Adrenal gland (tissue), 12 donors: ENCODE data around the gene TMEM129. TPM values are rescaled to one million over a fixed set of nuclear protein-coding genes. Genes with fewer than 3 reads are reported as not detected.

Experiments used
- DNase-seq, 7 donors: peaks; one replicate each; pipeline ENCODE4 v3.0.0-alpha.2; 2019 to 2020
- H3K27ac ChIP-seq, 5 donors: fragments of 200-600 bp; sonication (generic) in 4 of 5; 1 replicate in 3 of 5; 2 replicates in 2 of 5; pipeline versions ENCODE4 v1.5.1 to v1.8.0; 2016 to 2020; ENCODE audit warnings: mild to moderate bottlenecking in 1 of 5
- H3K27me3 ChIP-seq: fragments of 200-600 bp; 2 replicates; pipeline ENCODE4 v1.8.0; 2021
- H3K36me3 ChIP-seq, 2 donors: fragments of 200-600 bp; replicated peaks in 1 of 2; 1 replicate in 1 of 2; 2 replicates in 1 of 2; pipeline versions ENCODE4 v1.5.1 to v1.8.0; 2018 to 2022
- H3K4me1 ChIP-seq, 2 donors: fragments of 200-600 bp; replicated peaks in 1 of 2; 1 replicate in 1 of 2; 2 replicates in 1 of 2; pipeline versions ENCODE4 v1.5.1 to v1.8.0; 2018 to 2021
- H3K4me3 ChIP-seq, 4 donors: fragments of 200-600 bp; sonication (generic) in 3 of 4; one replicate each; pipeline ENCODE4 v1.5.1; 2016 to 2018
- H3K9me3 ChIP-seq, 3 donors: fragments of 200-600 bp; sonication (generic) in 1 of 3; replicated peaks in 1 of 3; 1 replicate in 2 of 3; 2 replicates in 1 of 3; pipeline versions ENCODE4 v1.5.1 to v1.8.0; 2016 to 2021
- CTCF ChIP-seq, 6 experiments: fragments of 450-650 bp in 4 of 6; fragments of 200-600 bp in 2 of 6; sonication (generic) in 1 of 6; IDR thresholded peaks; 1 replicate in 5 of 6; 2 replicates in 1 of 6; pipeline versions ENCODE4 v1.5.1 to v1.8.0; 2016 to 2021; ENCODE audit warnings: antibody characterized with exemption in 6 of 6, mild to moderate bottlenecking in 2 of 6, moderate library complexity in 1 of 6
- POLR2A ChIP-seq, 2 donors: fragments of 450-650 bp; IDR thresholded peaks; one replicate each; pipeline ENCODE4 v1.6.1; 2017; ENCODE audit warnings: antibody characterized with exemption in 2 of 2, mild to moderate bottlenecking in 2 of 2, moderate library complexity in 1 of 2
- WGBS, 4 donors: extraction: QIAGEN DNeasy Blood & Tissue Kit in 2 of 4; methylation state at CpG; one replicate each; pipeline versions ENCODE4 v1.1.5 to v1.1.7; 2013 to 2017; 5-methylcytosine and 5-hydroxymethylcytosine counted together
- intact Hi-C, 2 donors: fragments of 100-400 bp; cut with DNase I; formaldehyde crosslinking; loops; one replicate each; pipeline versions ENCODE4 v1.14.1 to v1.15.0; 2022 to 2023
- polyA plus RNA-seq, 3 donors: library from polyadenylated mRNA; stranded (reverse); fragments of 200-250 nt in 2 of 3; fragments of 350-450 nt in 1 of 3; fragmentation: Illumina TruSeq in 1 of 3; extraction: RNeasy Lipid Tissue Mini Kit (QIAGEN cat#74804) in 1 of 3; gene quantifications; one replicate each; pipeline ENCODE4 v1.2.3, GENCODE V29; 2013 to 2014
- small RNA-seq, 2 donors: library from RNA; depleted of rRNA; stranded (forward); fragments of <200 nt; gene quantifications; one replicate each; pipeline ENCODE3, GENCODE V24; 2016
- total RNA-seq, 9 donors: library from RNA; depleted of rRNA in 4 of 9; stranded (reverse); fragments of >200 nt in 4 of 9; fragments of 120-200 nt in 1 of 9; fragmentation: NEBNext Ultra II Directional in 1 of 9; extraction: Animal tissue kit (Norgen Biotek cat#: 25700) in 1 of 9; gene quantifications; one replicate each; pipeline versions ENCODE4 v1.1.0 to v1.2.4, GENCODE V29; 2013 to 2023
- donor health status: healthy with polysubstance abuse.
- donor health status: Bipolar disorder and iron deficiency.
- donor health status: DM: yes; HTN: yes; CAD: no.
- donor health status: DM: no; HTN: no; CAD: no.
- donor health status: DM: no; HTN: no; CAD: no.
- donor health status: DM: yes; HTN: yes; CAD: no.

Gene TMEM129
- total and polyA plus RNA-seq, 12 donors: 14.9 to 119 (median 50.5) TPM

DNA sequence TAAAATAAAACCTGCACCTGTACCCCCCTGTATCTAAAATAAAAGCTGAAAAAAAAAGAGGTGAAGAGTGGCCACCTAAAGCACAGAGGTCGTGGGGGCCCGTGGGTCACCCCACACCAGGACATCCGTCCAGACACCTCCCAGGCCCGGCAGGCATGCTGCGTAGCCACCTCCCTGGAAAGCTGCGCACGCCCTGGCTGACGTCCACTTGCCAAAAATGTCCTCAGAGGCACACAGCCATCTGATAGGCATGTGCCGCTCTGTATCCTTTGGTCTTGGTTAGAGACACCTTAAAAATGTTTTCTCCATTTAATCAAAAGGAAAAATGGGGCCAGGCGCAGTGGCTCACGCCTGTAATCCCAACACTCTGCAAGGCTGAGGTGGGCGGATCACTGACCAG lies 54.7 kb downstream of the TMEM129 start:
- Histone ChIP-seq H3K9me3 (no peaks in the 10 kb centered on the region), H3K4me3 (no peak overlapping the region), H3K27ac (no peak overlapping the region), H3K36me3 (no peaks in the 10 kb centered on the region), H3K4me1 (no peaks in the 10 kb centered on the region), H3K27me3 (no peaks in the 10 kb centered on the region)
- DNase-seq: peak in 2 of 7 donors; percentile 27 to 42
- TF ChIP-seq POLR2A (IDR thresholded peaks at IDR 0.05) (no peak), CTCF (IDR thresholded peaks at IDR 0.05) (no peak)
- 67 to 99% (median 75%) methylated on average over 11 to 12 of the region's 12 CpGs for WGBS, 4 donors
- intact Hi-C loops: no loop called here

Small RNAs within 50 kb of the gene (small RNA-seq; reads per million reads assigned to genes)
- 0 reads per million in 2 donors for gene RF00019

Other genes with a start within 250 kb of the TMEM129 start
- gene FAM53A, start 37.0 kb downstream of the TMEM129 start, total RNA-seq: 1 to 10 TPM in 6 of 9 donors, under 1 TPM in 3; 0.56 to 6.2 (median 1.1) TPM
- gene FAM53A, start 37.0 kb downstream of the TMEM129 start, polyA plus RNA-seq: 1 to 10 TPM in 2 of 3 donors, under 1 TPM in 1; 0.44 to 2.2 (median 2.2) TPM
- 10 to 100 TPM; 29.2 to 58.0 (median 41.0) TPM for gene SLBP, start 9.0 kb downstream of the TMEM129 start, total RNA-seq
- gene SLBP, start 9.0 kb downstream of the TMEM129 start, polyA plus RNA-seq: 10 to 100 TPM; 19.0 to 81.0 (median 24.6) TPM
- gene TACC3, start 198 bp upstream of the TMEM129 start, total RNA-seq: 10 to 100 TPM in 7 of 9 donors, 1 to 10 TPM in 2; 8.1 to 26.5 (median 11.0) TPM
- 10 to 100 TPM in 2 of 3 donors, 1 to 10 TPM in 1; 5.5 to 21.1 (median 19.7) TPM for gene TACC3, start 198 bp upstream of the TMEM129 start, polyA plus RNA-seq
- 1 to 10 TPM in 6 of 9 donors, under 1 TPM in 3; 0.22 to 4.4 (median 1.7) TPM for gene FGFR3, start 72.0 kb upstream of the TMEM129 start, total RNA-seq
- 1 to 10 TPM in 2 of 3 donors, under 1 TPM in 1; 0.11 to 4.7 (median 2.1) TPM for gene FGFR3, start 72.0 kb upstream of the TMEM129 start, polyA plus RNA-seq
- 100 to 1,000 TPM in 1 of 9 donors, 10 to 100 TPM in 8; 20.7 to 117 (median 39.9) TPM for gene LETM1, start 134.8 kb upstream of the TMEM129 start, total RNA-seq
- 10 to 100 TPM; 20.8 to 36.0 (median 21.3) TPM for gene LETM1, start 134.8 kb upstream of the TMEM129 start, polyA plus RNA-seq
- 100 to 1,000 TPM in 1 of 9 donors, 10 to 100 TPM in 8; 19.5 to 187 (median 27.8) TPM for gene NSD2, start 150.1 kb upstream of the TMEM129 start, total RNA-seq
- gene NSD2, start 150.1 kb upstream of the TMEM129 start, polyA plus RNA-seq: 10 to 100 TPM; 11.1 to 21.1 (median 17.6) TPM